H1 (cell line): Measurements from ENCODE around the gene SAP30L. TPM values are rescaled to one million over a fixed set of nuclear protein-coding genes. Genes with fewer than 3 reads are reported as not detected.

Experiments used
- CHD7 ChIP-seq: fragments of 300-600 bp; sonication (generic); IDR thresholded peaks from 2 replicates; pipeline ENCODE4 v1.7.1; 2012; ENCODE audit warnings: low read length, moderate library complexity, mild to moderate bottlenecking, inconsistent platforms; ENCODE audit not compliant: insufficient replicate concordance
- polyA plus RNA-seq, 7 experiments: library from polyadenylated mRNA; depleted of rRNA in 3 of 7; stranded (reverse) in 5 of 7; unstranded in 2 of 7; fragments of >200 nt in 5 of 7; fragments of 200-250 nt in 2 of 7; gene quantifications; 1 replicate in 5 of 7; 2 replicates in 1 of 7; 4 replicates in 1 of 7; pipeline versions ENCODE4 v1.2.1 to v1.2.3, GENCODE V29; 2011 to 2013; ENCODE audit warnings: missing spikeins in 2 of 7, mixed read lengths in 2 of 7
- total RNA-seq: library from RNA; stranded (reverse); fragmentation: NEBNext Ultra II Directional; extraction: Animal tissue kit (Norgen Biotek cat#: 25700); gene quantifications from 2 replicates; pipeline ENCODE4 v1.2.1, GENCODE V29; 2021

SAP30L gene
- total and polyA plus RNA-seq, 2 of the 8 experiments (the other 6 are each of a cell fraction or from before 2014, with no cell fraction given): 12.2 to 31.5 TPM

- no peak for TF ChIP-seq CHD7
These were observed 43.2 kb upstream of the SAP30L start (continued) for GRCh38 chr5:154402611-154403010.
